GM18867 (cell line): ENCODE results near the gene GRHPR.
"Not testable (repeated sequence)": the region's sequence is repeated elsewhere in the genome, so short reads cannot be mapped to it uniquely, and the experiment has no call there.

Experiments
- ATAC-seq: cut with Tn5 transposase; IDR thresholded peaks from one replicate; pipeline ENCODE4 v1.9.1; 2021; ENCODE audit warnings: mild to moderate bottlenecking, moderate library complexity; ENCODE audit not compliant: unreplicated experiment

The GRHPR gene

GRCh38 chr9:37420271-37421215 is 2.0 kb upstream of the GRHPR start:
- ATAC-seq, result no peak

- ATAC-seq, result peak; percentile 18
These were observed 595 bp upstream of the GRHPR start for GRCh38 chr9:37421914-37422288.

- ATAC-seq, result no peak
These were observed 1.0 kb downstream of the GRHPR start for GRCh38 chr9:37423508-37423907.

- no peak for ATAC-seq
These were observed 1.7 kb downstream of the GRHPR start for GRCh38 chr9:37424204-37424685.

- ATAC-seq, result no peak
These were observed 2.3 kb downstream of the GRHPR start for GRCh38 chr9:37424686-37425297.

GRCh38 chr9:37425298-37425752 is 2.8 kb downstream of the GRHPR start:
- no peak for ATAC-seq

- not testable (repeated sequence) for ATAC-seq
These were observed 3.9 kb downstream of the GRHPR start for GRCh38 chr9:37426431-37426830.

GRCh38 chr9:37426846-37427245 is 4.3 kb downstream of the GRHPR start:
- ATAC-seq, result no peak

- ATAC-seq, result no peak
These were observed 5.8 kb downstream of the GRHPR start for GRCh38 chr9:37428345-37428744.

GRCh38 chr9:37429441-37430285 is 7.2 kb downstream of the GRHPR start:
- no peak for ATAC-seq

GRCh38 chr9:37430841-37431597 is 8.5 kb downstream of the GRHPR start:
- ATAC-seq, result no peak

GRCh38 chr9:37432020-37432419 is 9.5 kb downstream of the GRHPR start:
- no peak for ATAC-seq

- no peak for ATAC-seq
These were observed 11.4 kb downstream of the GRHPR start for GRCh38 chr9:37433867-37434371.

- ATAC-seq, result no peak
These were observed 14.0 kb downstream of the GRHPR start for GRCh38 chr9:37436540-37436939.

- no peak for ATAC-seq
These were observed 14.5 kb downstream of the GRHPR start for GRCh38 chr9:37437010-37437409.

- no peak for ATAC-seq
These were observed 15.1 kb downstream of the GRHPR start for GRCh38 chr9:37437621-37438020.

- no peak for ATAC-seq
These were observed 15.9 kb downstream of the GRHPR start for GRCh38 chr9:37438359-37438758.

GRCh38 chr9:37441776-37442370 is 19.4 kb downstream of the GRHPR start:
- no peak for ATAC-seq

GRCh38 chr9:37442556-37442955 is 20.1 kb downstream of the GRHPR start:
- no peak for ATAC-seq

- no peak for ATAC-seq
These were observed 21.1 kb downstream of the GRHPR start for GRCh38 chr9:37443566-37443965.
